GM23338 (cell line): Measurements from ENCODE around the gene IFNG-AS1. TPM values are rescaled to one million over a fixed set of nuclear protein-coding genes. Genes with fewer than 3 reads are reported as not detected.

Experiments used
- ATAC-seq: fragments of 200-7000 bp; cut with Tn5 transposase; 3 replicates; pipeline ENCODE4 v1.9.1; 2020
- DNase-seq: peaks from one replicate; pipeline ENCODE4 v3.0.0-alpha.2; 2015; ENCODE audit warnings: low spot score
- H2AFZ ChIP-seq: fragments of 200-600 bp; sonication (generic); 2 replicates; pipeline ENCODE4 v1.8.0; 2016; ENCODE audit warnings: antibody characterized with exemption, mild to moderate bottlenecking, moderate library complexity
- H3F3A ChIP-seq: fragments of 200-600 bp; sonication (generic); replicated peaks from 2 replicates; pipeline ENCODE4 v1.8.0; 2017; ENCODE audit warnings: antibody characterized with exemption, mixed run types, low read depth
- H3K27ac ChIP-seq: fragments of 200-600 bp; sonication (generic); 2 replicates; pipeline ENCODE4 v1.6.1; 2016; ENCODE audit warnings: low read depth
- H3K27me3 ChIP-seq: fragments of 200-600 bp; sonication (generic); 2 replicates; pipeline ENCODE4 v1.8.0; 2016; ENCODE audit warnings: mild to moderate bottlenecking, mixed run types, moderate library complexity; ENCODE audit not compliant: insufficient read depth
- H3K36me3 ChIP-seq: fragments of 200-600 bp; sonication (generic); 2 replicates; pipeline ENCODE4 v1.8.0; 2016; ENCODE audit warnings: mild to moderate bottlenecking; ENCODE audit not compliant: insufficient read depth
- H3K4me1 ChIP-seq: fragments of 200-600 bp; sonication (generic); 2 replicates; pipeline ENCODE4 v1.8.0; 2016; ENCODE audit warnings: mild to moderate bottlenecking, moderate library complexity; ENCODE audit not compliant: insufficient read depth
- H3K4me2 ChIP-seq: fragments of 200-600 bp; sonication (generic); 2 replicates; pipeline ENCODE4 v1.7.1; 2017; ENCODE audit warnings: mixed run types
- H3K4me3 ChIP-seq: fragments of 200-600 bp; sonication (generic); 2 replicates; pipeline ENCODE4 v1.6.1; 2016; ENCODE audit warnings: mixed run types
- H3K79me2 ChIP-seq: fragments of 200-600 bp; sonication (generic); replicated peaks from 2 replicates; pipeline ENCODE4 v1.8.0; 2017; ENCODE audit warnings: mild to moderate bottlenecking; ENCODE audit not compliant: insufficient read depth
- H3K9me2 ChIP-seq: fragments of 200-600 bp; sonication (generic); 2 replicates; pipeline ENCODE4 v1.8.0; 2017; ENCODE audit not compliant: insufficient read depth
- H4K20me1 ChIP-seq: fragments of 200-600 bp; sonication (generic); replicated peaks from 2 replicates; pipeline ENCODE4 v1.8.0; 2017; ENCODE audit warnings: mild to moderate bottlenecking; ENCODE audit not compliant: insufficient read depth
- H3K27ac Mint-ChIP-seq: 2 replicates; pipeline ENCODE4 v1.8.0; 2020; ENCODE audit warnings: inconsistent platforms, mild to moderate bottlenecking, moderate library complexity, mixed read lengths
- H3K27me3 Mint-ChIP-seq: 3 replicates; pipeline ENCODE4 v1.8.0; 2022; ENCODE audit warnings: low read depth, mild to moderate bottlenecking, moderate library complexity, mixed read lengths, inconsistent platforms; ENCODE audit not compliant: insufficient read depth, poor library complexity
- H3K36me3 Mint-ChIP-seq: 3 replicates; pipeline ENCODE4 v1.8.0; 2021; ENCODE audit warnings: low read depth, mild to moderate bottlenecking, inconsistent platforms, moderate library complexity, mixed read lengths
- H3K4me1 Mint-ChIP-seq: 3 replicates; pipeline ENCODE4 v1.8.0; 2020; ENCODE audit warnings: mild to moderate bottlenecking, inconsistent platforms, mixed read lengths
- H3K4me3 Mint-ChIP-seq: 3 replicates; pipeline ENCODE4 v1.8.0; 2021; ENCODE audit warnings: moderate library complexity, mild to moderate bottlenecking, inconsistent platforms, mixed read lengths
- H3K9me3 Mint-ChIP-seq: 3 replicates; pipeline ENCODE4 v1.8.0; 2020; ENCODE audit warnings: moderate library complexity, mild to moderate bottlenecking, inconsistent platforms, mixed read lengths
- JUNB ChIP-seq: IDR thresholded peaks from one replicate; pipeline ENCODE4 v1.6.1; 2016; ENCODE audit warnings: antibody characterized with exemption; ENCODE audit not compliant: unreplicated experiment
- NANOG ChIP-seq: IDR thresholded peaks from 2 replicates; pipeline ENCODE4 v1.6.1; 2016; ENCODE audit warnings: antibody characterized with exemption, borderline replicate concordance
- POLR2AphosphoS5 ChIP-seq: IDR thresholded peaks from 2 replicates; pipeline ENCODE4 v1.6.1; 2016; ENCODE audit warnings: antibody characterized with exemption, low read depth
- polyA plus RNA-seq: library from polyadenylated mRNA; unstranded; fragments of >200 nt; fragmentation: Nextera tagmentation; extraction: Ambion mirVana; gene quantifications from 2 replicates; pipeline ENCODE4 v1.2.1, GENCODE V29; 2016
- total RNA-seq: library from RNA; depleted of rRNA; stranded (reverse); fragments of >200 nt; shearing (Covaris generic); gene quantifications from 2 replicates; pipeline ENCODE4 v1.2.3, GENCODE V29; 2014
- TF ChIP-seq, protein P1 (sequence below): fragments of 250-450 bp; sonication (Bioruptor Pico); IDR thresholded peaks from 2 replicates; pipeline ENCODE4 v1.5.0; 2020; ENCODE audit warnings: mild to moderate bottlenecking, moderate library complexity
- TF ChIP-seq, protein P2 (sequence below): IDR thresholded peaks from 2 replicates; pipeline ENCODE4 v1.6.1; 2016; ENCODE audit warnings: antibody characterized with exemption
- TF ChIP-seq, protein P3 (sequence below): IDR thresholded peaks from one replicate; pipeline ENCODE4 v1.6.1; 2018; ENCODE audit warnings: antibody characterized with exemption; ENCODE audit not compliant: unreplicated experiment

IFNG-AS1 gene
- total and polyA plus RNA-seq, 2 experiments from 2014 or later = not detected

DNA sequence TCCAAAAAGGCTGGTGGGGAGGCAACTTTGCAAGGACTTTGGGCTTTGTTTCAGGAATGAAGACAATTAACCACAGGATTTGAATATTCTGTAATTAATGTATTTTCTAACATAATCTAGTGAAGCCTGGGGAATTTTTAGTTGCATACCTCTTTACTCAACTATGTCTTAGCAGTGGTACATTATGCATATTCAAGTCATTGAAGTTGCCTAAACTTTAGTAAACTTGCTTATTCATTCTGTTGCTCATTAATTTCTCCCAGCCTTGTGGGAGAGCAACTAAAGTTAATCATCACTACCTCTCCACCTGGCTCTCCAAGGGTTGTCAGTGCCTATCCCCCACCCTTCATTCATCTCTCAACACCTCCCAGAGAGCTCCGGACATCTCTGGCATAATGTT, 54.2 kb downstream of the IFNG-AS1 start (continued):
- TF ChIP-seq, protein P1, sequence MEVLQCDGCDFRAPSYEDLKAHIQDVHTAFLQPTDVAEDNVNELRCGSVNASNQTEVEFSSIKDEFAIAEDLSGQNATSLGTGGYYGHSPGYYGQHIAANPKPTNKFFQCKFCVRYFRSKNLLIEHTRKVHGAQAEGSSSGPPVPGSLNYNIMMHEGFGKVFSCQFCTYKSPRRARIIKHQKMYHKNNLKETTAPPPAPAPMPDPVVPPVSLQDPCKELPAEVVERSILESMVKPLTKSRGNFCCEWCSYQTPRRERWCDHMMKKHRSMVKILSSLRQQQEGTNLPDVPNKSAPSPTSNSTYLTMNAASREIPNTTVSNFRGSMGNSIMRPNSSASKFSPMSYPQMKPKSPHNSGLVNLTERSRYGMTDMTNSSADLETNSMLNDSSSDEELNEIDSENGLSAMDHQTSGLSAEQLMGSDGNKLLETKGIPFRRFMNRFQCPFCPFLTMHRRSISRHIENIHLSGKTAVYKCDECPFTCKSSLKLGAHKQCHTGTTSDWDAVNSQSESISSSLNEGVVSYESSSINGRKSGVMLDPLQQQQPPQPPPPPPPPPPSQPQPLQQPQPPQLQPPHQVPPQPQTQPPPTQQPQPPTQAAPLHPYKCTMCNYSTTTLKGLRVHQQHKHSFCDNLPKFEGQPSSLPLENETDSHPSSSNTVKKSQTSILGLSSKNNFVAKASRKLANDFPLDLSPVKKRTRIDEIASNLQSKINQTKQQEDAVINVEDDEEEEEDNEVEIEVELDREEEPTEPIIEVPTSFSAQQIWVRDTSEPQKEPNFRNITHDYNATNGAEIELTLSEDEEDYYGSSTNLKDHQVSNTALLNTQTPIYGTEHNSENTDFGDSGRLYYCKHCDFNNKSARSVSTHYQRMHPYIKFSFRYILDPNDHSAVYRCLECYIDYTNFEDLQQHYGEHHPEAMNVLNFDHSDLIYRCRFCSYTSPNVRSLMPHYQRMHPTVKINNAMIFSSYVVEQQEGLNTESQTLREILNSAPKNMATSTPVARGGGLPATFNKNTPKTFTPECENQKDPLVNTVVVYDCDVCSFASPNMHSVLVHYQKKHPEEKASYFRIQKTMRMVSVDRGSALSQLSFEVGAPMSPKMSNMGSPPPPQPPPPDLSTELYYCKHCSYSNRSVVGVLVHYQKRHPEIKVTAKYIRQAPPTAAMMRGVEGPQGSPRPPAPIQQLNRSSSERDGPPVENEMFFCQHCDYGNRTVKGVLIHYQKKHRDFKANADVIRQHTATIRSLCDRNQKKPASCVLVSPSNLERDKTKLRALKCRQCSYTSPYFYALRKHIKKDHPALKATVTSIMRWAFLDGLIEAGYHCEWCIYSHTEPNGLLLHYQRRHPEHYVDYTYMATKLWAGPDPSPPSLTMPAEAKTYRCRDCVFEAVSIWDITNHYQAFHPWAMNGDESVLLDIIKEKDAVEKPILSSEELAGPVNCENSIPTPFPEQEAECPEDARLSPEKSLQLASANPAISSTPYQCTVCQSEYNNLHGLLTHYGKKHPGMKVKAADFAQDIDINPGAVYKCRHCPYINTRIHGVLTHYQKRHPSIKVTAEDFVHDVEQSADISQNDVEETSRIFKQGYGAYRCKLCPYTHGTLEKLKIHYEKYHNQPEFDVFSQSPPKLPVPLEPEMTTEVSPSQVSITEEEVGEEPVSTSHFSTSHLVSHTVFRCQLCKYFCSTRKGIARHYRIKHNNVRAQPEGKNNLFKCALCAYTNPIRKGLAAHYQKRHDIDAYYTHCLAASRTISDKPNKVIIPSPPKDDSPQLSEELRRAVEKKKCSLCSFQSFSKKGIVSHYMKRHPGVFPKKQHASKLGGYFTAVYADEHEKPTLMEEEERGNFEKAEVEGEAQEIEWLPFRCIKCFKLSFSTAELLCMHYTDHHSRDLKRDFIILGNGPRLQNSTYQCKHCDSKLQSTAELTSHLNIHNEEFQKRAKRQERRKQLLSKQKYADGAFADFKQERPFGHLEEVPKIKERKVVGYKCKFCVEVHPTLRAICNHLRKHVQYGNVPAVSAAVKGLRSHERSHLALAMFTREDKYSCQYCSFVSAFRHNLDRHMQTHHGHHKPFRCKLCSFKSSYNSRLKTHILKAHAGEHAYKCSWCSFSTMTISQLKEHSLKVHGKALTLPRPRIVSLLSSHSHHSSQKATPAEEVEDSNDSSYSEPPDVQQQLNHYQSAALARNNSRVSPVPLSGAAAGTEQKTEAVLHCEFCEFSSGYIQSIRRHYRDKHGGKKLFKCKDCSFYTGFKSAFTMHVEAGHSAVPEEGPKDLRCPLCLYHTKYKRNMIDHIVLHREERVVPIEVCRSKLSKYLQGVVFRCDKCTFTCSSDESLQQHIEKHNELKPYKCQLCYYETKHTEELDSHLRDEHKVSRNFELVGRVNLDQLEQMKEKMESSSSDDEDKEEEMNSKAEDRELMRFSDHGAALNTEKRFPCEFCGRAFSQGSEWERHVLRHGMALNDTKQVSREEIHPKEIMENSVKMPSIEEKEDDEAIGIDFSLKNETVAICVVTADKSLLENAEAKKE = no peak
- no peak for TF ChIP-seq NANOG

DNA sequence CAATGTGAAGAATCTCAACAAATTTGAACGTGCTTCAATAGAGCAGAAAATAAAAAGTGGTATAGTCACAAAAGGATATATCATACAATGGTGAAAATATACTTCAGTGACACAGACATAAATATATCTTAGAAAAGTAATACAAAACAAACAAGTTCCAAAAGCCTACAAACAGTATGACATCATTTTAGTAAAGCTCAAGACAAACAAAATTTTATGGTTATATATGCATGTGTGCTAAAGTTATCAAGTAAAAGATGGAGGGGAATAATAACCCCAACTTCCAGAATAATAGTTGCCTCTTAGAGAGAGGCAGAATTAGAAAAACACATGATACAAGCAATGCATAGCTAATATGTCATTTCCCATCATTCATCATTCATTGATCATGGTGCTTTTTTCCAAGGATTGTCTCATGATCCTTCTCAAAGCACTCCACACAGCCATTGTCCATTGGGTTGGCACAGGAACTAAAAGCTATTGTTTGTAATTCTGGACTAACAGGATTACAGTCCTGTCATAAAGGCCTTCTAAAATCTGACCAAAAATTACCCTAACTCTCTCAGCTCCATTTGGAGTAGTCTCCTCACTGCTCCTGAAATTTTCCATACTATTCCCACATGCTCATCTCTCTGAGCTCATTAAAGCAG, 59.5 kb downstream of the IFNG-AS1 start:
- Histone ChIP-seq H4K20me1 (no peaks in the 10 kb centered on the region), H3K4me3 (no peak overlapping the region), H3K9me2 (no peaks in the 10 kb centered on the region), H3K27ac (no peak overlapping the region), H3K27me3 (no peaks in the 10 kb centered on the region), H3K4me1 (no peaks in the 10 kb centered on the region), H3K36me3 (no peaks in the 10 kb centered on the region), H3K4me2 (no peak overlapping the region), H3F3A (no peaks in the 10 kb centered on the region), H3K79me2 (no peaks in the 10 kb centered on the region), H2AFZ (no peak overlapping the region)
- TF ChIP-seq, protein P2, sequence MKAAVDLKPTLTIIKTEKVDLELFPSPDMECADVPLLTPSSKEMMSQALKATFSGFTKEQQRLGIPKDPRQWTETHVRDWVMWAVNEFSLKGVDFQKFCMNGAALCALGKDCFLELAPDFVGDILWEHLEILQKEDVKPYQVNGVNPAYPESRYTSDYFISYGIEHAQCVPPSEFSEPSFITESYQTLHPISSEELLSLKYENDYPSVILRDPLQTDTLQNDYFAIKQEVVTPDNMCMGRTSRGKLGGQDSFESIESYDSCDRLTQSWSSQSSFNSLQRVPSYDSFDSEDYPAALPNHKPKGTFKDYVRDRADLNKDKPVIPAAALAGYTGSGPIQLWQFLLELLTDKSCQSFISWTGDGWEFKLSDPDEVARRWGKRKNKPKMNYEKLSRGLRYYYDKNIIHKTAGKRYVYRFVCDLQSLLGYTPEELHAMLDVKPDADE = no peak
- TF ChIP-seq POLR2AphosphoS5 (no peak), JUNB (no peak)
- TF ChIP-seq, protein P3, sequence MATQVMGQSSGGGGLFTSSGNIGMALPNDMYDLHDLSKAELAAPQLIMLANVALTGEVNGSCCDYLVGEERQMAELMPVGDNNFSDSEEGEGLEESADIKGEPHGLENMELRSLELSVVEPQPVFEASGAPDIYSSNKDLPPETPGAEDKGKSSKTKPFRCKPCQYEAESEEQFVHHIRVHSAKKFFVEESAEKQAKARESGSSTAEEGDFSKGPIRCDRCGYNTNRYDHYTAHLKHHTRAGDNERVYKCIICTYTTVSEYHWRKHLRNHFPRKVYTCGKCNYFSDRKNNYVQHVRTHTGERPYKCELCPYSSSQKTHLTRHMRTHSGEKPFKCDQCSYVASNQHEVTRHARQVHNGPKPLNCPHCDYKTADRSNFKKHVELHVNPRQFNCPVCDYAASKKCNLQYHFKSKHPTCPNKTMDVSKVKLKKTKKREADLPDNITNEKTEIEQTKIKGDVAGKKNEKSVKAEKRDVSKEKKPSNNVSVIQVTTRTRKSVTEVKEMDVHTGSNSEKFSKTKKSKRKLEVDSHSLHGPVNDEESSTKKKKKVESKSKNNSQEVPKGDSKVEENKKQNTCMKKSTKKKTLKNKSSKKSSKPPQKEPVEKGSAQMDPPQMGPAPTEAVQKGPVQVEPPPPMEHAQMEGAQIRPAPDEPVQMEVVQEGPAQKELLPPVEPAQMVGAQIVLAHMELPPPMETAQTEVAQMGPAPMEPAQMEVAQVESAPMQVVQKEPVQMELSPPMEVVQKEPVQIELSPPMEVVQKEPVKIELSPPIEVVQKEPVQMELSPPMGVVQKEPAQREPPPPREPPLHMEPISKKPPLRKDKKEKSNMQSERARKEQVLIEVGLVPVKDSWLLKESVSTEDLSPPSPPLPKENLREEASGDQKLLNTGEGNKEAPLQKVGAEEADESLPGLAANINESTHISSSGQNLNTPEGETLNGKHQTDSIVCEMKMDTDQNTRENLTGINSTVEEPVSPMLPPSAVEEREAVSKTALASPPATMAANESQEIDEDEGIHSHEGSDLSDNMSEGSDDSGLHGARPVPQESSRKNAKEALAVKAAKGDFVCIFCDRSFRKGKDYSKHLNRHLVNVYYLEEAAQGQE = no peak
- ATAC-seq = no peak
- Mint-ChIP-seq H3K27me3 (no peaks in the 10 kb centered on the region), H3K4me3 (no peak overlapping the region), H3K36me3 (peaks cover 7% of the 10 kb centered on the region; the same call in 2 of the 3 replicates), H3K9me3 (peaks cover 8% of the 10 kb centered on the region; the same call in 2 of the 3 replicates), H3K27ac (no peak overlapping the region), H3K4me1 (no peaks in the 10 kb centered on the region)
- no peak for DNase-seq
